HUES48 (cell line): ENCODE results near the gene CD96.

ENCODE experiments used
- H3K27ac ChIP-seq: one replicate; pipeline ENCODE4 v1.7.0; 2013; ENCODE audit warnings: low read depth, low read length, inconsistent platforms
- H3K27me3 ChIP-seq: 2 replicates; pipeline ENCODE4 v1.6.1; 2013; ENCODE audit warnings: mild to moderate bottlenecking, low read length; ENCODE audit not compliant: control insufficient read depth, insufficient read depth
- H3K36me3 ChIP-seq: 2 replicates; pipeline ENCODE4 v1.6.1; 2013; ENCODE audit warnings: low read length; ENCODE audit not compliant: control insufficient read depth, insufficient read depth
- H3K4me1 ChIP-seq: 2 replicates; pipeline ENCODE4 v1.6.1; 2013; ENCODE audit warnings: mild to moderate bottlenecking, low read length; ENCODE audit not compliant: control insufficient read depth, insufficient read depth
- H3K4me3 ChIP-seq: 2 replicates; pipeline ENCODE4 v1.5.1; 2013; ENCODE audit warnings: mild to moderate bottlenecking, low read depth, low read length
- H3K9ac ChIP-seq: 2 replicates; pipeline ENCODE4 v1.6.1; 2013; ENCODE audit warnings: mild to moderate bottlenecking, low read depth, low read length, moderate library complexity
- H3K9me3 ChIP-seq: 2 replicates; pipeline ENCODE4 v1.6.1; 2013; ENCODE audit warnings: low read length; ENCODE audit not compliant: control insufficient read depth, insufficient read depth

CD96 gene

DNA sequence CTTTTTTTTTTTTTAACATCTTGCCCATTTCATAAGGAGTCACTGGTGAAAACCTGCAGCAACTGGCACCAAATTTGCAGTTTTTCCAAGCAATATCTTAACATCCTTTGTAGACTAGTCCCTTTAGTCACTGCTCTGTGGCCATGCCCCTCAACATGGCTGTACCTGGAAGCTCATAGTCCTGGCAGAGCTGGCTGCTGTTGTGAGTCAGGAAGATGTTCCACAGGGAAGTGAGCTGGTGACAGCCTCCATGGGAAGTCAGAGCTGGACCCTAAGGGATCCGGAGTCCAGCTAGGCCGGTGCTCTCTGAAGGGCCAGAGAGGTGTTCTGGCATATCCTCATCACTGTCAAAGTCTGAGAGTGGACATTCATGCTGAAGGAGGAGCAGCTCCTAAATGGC, 152.5 kb downstream of the CD96 start:
- no peaks in the 10 kb centered on the region for H3K4me1 ChIP-seq
- H3K4me3 ChIP-seq = no peak overlapping the region
- no peak overlapping the region for H3K9ac ChIP-seq
- no peaks in the 10 kb centered on the region for H3K9me3 ChIP-seq
- no peaks in the 10 kb centered on the region for H3K36me3 ChIP-seq
- H3K27me3 ChIP-seq = no peaks in the 10 kb centered on the region
- H3K27ac ChIP-seq = no peak overlapping the region

DNA sequence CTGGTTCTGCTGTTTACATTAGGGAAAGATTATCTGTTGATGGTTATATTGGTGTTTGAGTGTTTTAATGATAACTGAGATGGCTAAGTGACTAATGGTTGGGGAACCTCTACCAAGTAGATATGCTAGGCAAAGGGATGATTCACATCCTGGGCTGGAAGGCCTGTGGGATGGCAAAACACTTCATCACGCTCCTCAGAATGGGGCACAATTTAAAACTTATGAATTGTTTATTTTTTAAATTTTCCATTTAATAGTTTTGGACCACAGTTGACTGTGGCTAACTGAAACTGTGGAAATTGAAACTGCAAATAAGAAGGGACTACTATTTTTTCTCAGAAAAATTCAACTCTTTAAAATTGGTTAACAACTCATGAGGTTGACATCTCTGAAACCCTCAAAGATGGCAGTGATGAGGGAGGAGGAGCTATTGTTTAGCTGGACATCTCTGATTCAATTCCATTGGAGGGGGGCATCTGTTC, 153.7 kb downstream of the CD96 start:
- Histone ChIP-seq H3K36me3 (no peaks in the 10 kb centered on the region), H3K4me3 (no peak overlapping the region), H3K9me3 (no peaks in the 10 kb centered on the region), H3K9ac (no peak overlapping the region), H3K27me3 (no peaks in the 10 kb centered on the region), H3K27ac (no peak overlapping the region), H3K4me1 (no peaks in the 10 kb centered on the region)

DNA sequence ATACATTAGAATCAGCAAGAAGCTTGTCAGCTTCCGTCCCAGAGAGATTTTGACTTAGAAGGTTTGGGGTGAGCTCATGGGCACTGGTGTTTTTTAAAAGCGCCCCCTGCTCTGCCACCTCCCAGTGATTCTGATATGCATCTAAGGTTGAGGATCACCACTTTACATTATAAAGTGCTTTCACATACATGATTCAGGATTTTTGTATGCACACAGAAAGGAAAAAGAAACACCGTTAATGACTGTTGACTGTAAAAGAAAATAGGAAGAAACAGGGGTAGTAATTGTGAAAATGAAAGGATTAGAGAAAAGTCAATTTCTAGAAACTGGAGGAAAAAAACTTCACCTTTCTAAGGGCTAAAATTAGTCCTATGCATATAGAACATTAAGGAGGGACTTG, 158.1 kb downstream of the CD96 start:
- Histone ChIP-seq H3K36me3 (no peaks in the 10 kb centered on the region), H3K9me3 (no peaks in the 10 kb centered on the region), H3K9ac (no peak overlapping the region), H3K27ac (no peak overlapping the region), H3K27me3 (no peaks in the 10 kb centered on the region), H3K4me3 (no peak overlapping the region), H3K4me1 (peaks cover 2% of the 10 kb centered on the region; the same call in 1 of the 2 replicates)

DNA sequence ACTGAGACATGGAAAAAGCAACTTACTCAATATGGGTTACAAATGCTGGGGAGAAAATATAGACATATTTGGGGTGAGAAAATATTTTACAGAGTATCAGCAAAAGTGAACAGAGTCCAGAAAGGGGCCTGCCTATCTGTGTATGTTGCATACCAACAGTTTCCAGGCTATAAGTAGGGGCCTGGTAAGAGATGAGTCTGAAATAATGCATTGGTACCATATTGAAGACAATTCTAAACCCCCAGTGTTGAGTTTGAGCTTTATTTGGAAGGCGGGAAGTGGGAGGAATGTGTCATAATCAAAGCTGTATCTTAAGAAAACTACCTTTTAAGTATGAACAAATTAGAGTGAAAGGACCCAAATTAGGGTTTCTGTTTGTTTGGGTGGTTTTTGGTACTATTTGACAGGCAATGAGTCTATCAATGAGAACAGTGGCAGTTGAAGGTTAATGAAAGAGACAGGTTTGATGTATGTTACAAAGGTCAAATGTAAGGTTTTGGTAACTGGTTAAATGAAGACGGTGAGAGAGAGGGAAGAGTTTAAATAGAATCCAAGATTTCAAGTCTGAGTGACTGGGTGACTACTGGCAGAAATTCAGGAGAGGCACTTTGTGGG, 159.4 kb downstream of the CD96 start:
- Histone ChIP-seq H3K27me3 (no peaks in the 10 kb centered on the region), H3K27ac (no peak overlapping the region)

More for the DNA sequence above, 159.4 kb downstream of the CD96 start:
- no peak overlapping the region for H3K9ac ChIP-seq
- H3K9me3 ChIP-seq = no peaks in the 10 kb centered on the region
- peaks cover 2% of the 10 kb centered on the region; the same call in 1 of the 2 replicates for H3K4me1 ChIP-seq
- no peaks in the 10 kb centered on the region for H3K36me3 ChIP-seq
- H3K4me3 ChIP-seq = no peak overlapping the region
